Measurements from ENCODE around the gene FBXL12. TPM values are rescaled to one million over a fixed set of nuclear protein-coding genes. Genes with fewer than 3 reads are reported as not detected.

The FBXL12 gene

Small RNAs within 50 kb of the gene (small RNA-seq; reads per million reads assigned to genes)
- gene RF00156 (ENCODE audit: insufficient read depth): not detected
